Neuronal stem cell (in vitro differentiated cells): ENCODE measurements around the gene SLC25A6.
"Not testable (repeated sequence)": the region's sequence is repeated elsewhere in the genome, so short reads cannot be mapped to it uniquely, and the experiment has no call there.

Experiments used
- DNase-seq: peaks from one replicate; pipeline ENCODE4 v3.0.0-alpha.2; 2013; ENCODE audit warnings: low spot score
- H2AFZ ChIP-seq: one replicate; pipeline ENCODE4 v1.6.1; 2013; ENCODE audit warnings: mild to moderate bottlenecking, low read length, inconsistent platforms
- H2AK5ac ChIP-seq: 2 replicates; pipeline ENCODE4 v1.6.1; 2013; ENCODE audit warnings: low read depth, mild to moderate bottlenecking, inconsistent platforms, low read length, moderate library complexity, mixed read lengths
- H2BK120ac ChIP-seq: 2 replicates; pipeline ENCODE4 v1.6.1; 2013; ENCODE audit warnings: low read depth, mild to moderate bottlenecking, inconsistent platforms, low read length, moderate library complexity, mixed read lengths
- H2BK12ac ChIP-seq: one replicate; pipeline ENCODE4 v1.6.1; 2013; ENCODE audit warnings: low read length, inconsistent platforms
- H2BK15ac ChIP-seq: 2 replicates; pipeline ENCODE4 v1.6.1; 2013; ENCODE audit warnings: mild to moderate bottlenecking, low read length, inconsistent platforms, mixed read lengths
- H2BK5ac ChIP-seq: one replicate; pipeline ENCODE4 v1.6.1; 2013; ENCODE audit warnings: inconsistent platforms, mild to moderate bottlenecking, low read length, moderate library complexity
- H3K14ac ChIP-seq: one replicate; pipeline ENCODE4 v1.6.1; 2013; ENCODE audit warnings: low read length, inconsistent platforms
- H3K18ac ChIP-seq: 2 replicates; pipeline ENCODE4 v1.6.1; 2013; ENCODE audit warnings: low read length, inconsistent platforms
- H3K23ac ChIP-seq: 2 replicates; pipeline ENCODE4 v1.6.1; 2013; ENCODE audit warnings: low read depth, mild to moderate bottlenecking, mixed read lengths, low read length, inconsistent platforms; ENCODE audit not compliant: poor library complexity
- H3K27ac ChIP-seq: replicated peaks from 3 replicates; pipeline ENCODE4 v1.5.1; 2013; ENCODE audit warnings: low read length, inconsistent platforms
- H3K27me3 ChIP-seq, 3 experiments: 2 replicates each; pipeline ENCODE4 v1.6.1; 2013; ENCODE audit warnings: low read length in 3 of 3, mild to moderate bottlenecking in 2 of 3, inconsistent platforms in 1 of 3, low read depth in 1 of 3, mixed read lengths in 1 of 3, moderate library complexity in 1 of 3; ENCODE audit not compliant: control insufficient read depth in 3 of 3, insufficient read depth in 3 of 3
- H3K36me3 ChIP-seq, 2 donors: replicated peaks in 1 of 2; 2 replicates each; pipeline ENCODE4 v1.6.1; 2013; ENCODE audit warnings: low read length in 2 of 2; ENCODE audit not compliant: control insufficient read depth in 2 of 2, insufficient read depth in 2 of 2
- H3K4ac ChIP-seq: 2 replicates; pipeline ENCODE4 v1.6.1; 2013; ENCODE audit warnings: inconsistent platforms, mild to moderate bottlenecking, low read length, moderate library complexity
- H3K4me1 ChIP-seq, 2 donors: 1 replicate in 1 of 2; 2 replicates in 1 of 2; pipeline ENCODE4 v1.6.1; 2013; ENCODE audit warnings: low read length in 2 of 2, low read depth in 1 of 2; ENCODE audit not compliant: control insufficient read depth in 2 of 2, insufficient read depth in 1 of 2
- H3K4me2 ChIP-seq: one replicate; pipeline ENCODE4 v1.6.1; 2013; ENCODE audit warnings: mild to moderate bottlenecking, low read length, inconsistent platforms; ENCODE audit not compliant: insufficient read depth, poor library complexity, severe bottlenecking
- H3K4me3 ChIP-seq, 2 donors: 2 replicates each; pipeline ENCODE4 v1.5.1; 2013; ENCODE audit warnings: low read length in 2 of 2, mild to moderate bottlenecking in 2 of 2, inconsistent platforms in 1 of 2, moderate library complexity in 1 of 2
- H3K79me1 ChIP-seq: one replicate; pipeline ENCODE4 v1.6.1; 2013; ENCODE audit warnings: low read depth, mild to moderate bottlenecking, inconsistent platforms, low read length, moderate library complexity
- H3K9ac ChIP-seq: one replicate; pipeline ENCODE4 v1.6.1; 2013; ENCODE audit warnings: mild to moderate bottlenecking, low read depth, low read length, inconsistent platforms; ENCODE audit not compliant: poor library complexity
- H3K9me3 ChIP-seq, 2 donors: replicated peaks in 1 of 2; 2 replicates each; pipeline versions ENCODE3 to v1.6.1; 2013; ENCODE audit warnings: low read length in 2 of 2, mild to moderate bottlenecking in 2 of 2, inconsistent platforms in 1 of 2, low read depth in 1 of 2, mixed read lengths in 1 of 2, moderate library complexity in 1 of 2; ENCODE audit not compliant: control insufficient read depth in 2 of 2, insufficient read depth in 1 of 2
- H4K8ac ChIP-seq: one replicate; pipeline ENCODE4 v1.6.1; 2013; ENCODE audit warnings: low read depth, mild to moderate bottlenecking, inconsistent platforms, low read length, moderate library complexity
- H4K91ac ChIP-seq: one replicate; pipeline ENCODE4 v1.6.1; 2013; ENCODE audit warnings: low read length, low read depth, mild to moderate bottlenecking, inconsistent platforms; ENCODE audit not compliant: poor library complexity
- WGBS, 2 donors: extraction: QIAGEN DNeasy Blood & Tissue Kit; methylation state at CpG; one replicate each; pipeline ENCODE4 v1.1.7; 2013; ENCODE audit warnings: missing lambda C conversion rate in 2 of 2, mixed read lengths in 1 of 2; ENCODE audit not compliant: insufficient read length in 2 of 2, insufficient replicate concordance in 1 of 2; ENCODE audit errors: extremely low coverage in 2 of 2; 5-methylcytosine and 5-hydroxymethylcytosine counted together

Gene SLC25A6

GRCh38 chrX:1403867-1404266 lies 12.0 kb upstream of the SLC25A6 start:
- not testable (repeated sequence) for H3K79me1 ChIP-seq, H3K14ac ChIP-seq, H4K8ac ChIP-seq, H3K27ac ChIP-seq, DNase-seq, H2BK5ac ChIP-seq, H3K18ac ChIP-seq, H3K23ac ChIP-seq, H3K9ac ChIP-seq, H2BK120ac ChIP-seq, H3K4me1 ChIP-seq, H2BK15ac ChIP-seq, H2AFZ ChIP-seq, H2BK12ac ChIP-seq, H3K4ac ChIP-seq, H3K27me3 ChIP-seq, H3K9me3 ChIP-seq, H3K4me2 ChIP-seq, H2AK5ac ChIP-seq
- peak overlapping the region in 1 of 2 donors; percentile 19 for H3K4me3 ChIP-seq
- H3K36me3 ChIP-seq = peaks cover 59 to 79% of the 10 kb centered on the region in 2 donors
- WGBS, 2 donors = 100% methylated on average over 1 of the region's 3 CpGs
- H4K91ac ChIP-seq = peak overlapping the region; percentile 6

GRCh38 chrX:1403228-1403627 lies 11.3 kb upstream of the SLC25A6 start:
- Histone ChIP-seq H3K36me3 (peaks cover 59 to 83% of the 10 kb centered on the region in 2 donors), H3K4ac (no peak overlapping the region), H2BK15ac (no peak overlapping the region), H3K79me1 (peaks cover 6% of the 10 kb centered on the region), H3K9me3 (peaks cover 4 to 7% of the 10 kb centered on the region in 2 donors), H3K4me1 (no peaks in the 10 kb centered on the region), H2AK5ac (no peak overlapping the region), H3K18ac (no peak overlapping the region), H3K4me3 (no peak overlapping the region), H3K23ac (no peak overlapping the region), H4K91ac (no peak overlapping the region), H2AFZ (no peak overlapping the region), H3K14ac (peak overlapping the region; percentile 56), H2BK12ac (no peak overlapping the region), H2BK120ac (no peak overlapping the region), H3K4me2 (no peak overlapping the region), H3K27me3 (no peaks in the 10 kb centered on the region), H2BK5ac (no peak overlapping the region), H3K27ac (no peak overlapping the region), H3K9ac (peak overlapping the region; percentile 55), H4K8ac (no peak overlapping the region)
- DNase-seq = no peak
- WGBS, 2 donors = no CpG with 5 or more reads among the region's 10 CpGs

GRCh38 chrX:1401611-1402430 lies 9.9 kb upstream of the SLC25A6 start:
- Histone ChIP-seq H3K4me3 (no peak overlapping the region), H3K27me3 (no peaks in the 10 kb centered on the region), H3K18ac (no peak overlapping the region), H3K36me3 (peaks cover 52 to 74% of the 10 kb centered on the region in 2 donors), H4K8ac (no peak overlapping the region), H3K4me1 (no peaks in the 10 kb centered on the region), H3K4ac (no peak overlapping the region), H3K79me1 (peaks cover 6% of the 10 kb centered on the region), H2AFZ (no peak overlapping the region), H3K9ac (peak overlapping the region; percentile 21), H2BK5ac (no peak overlapping the region), H2AK5ac (no peak overlapping the region), H4K91ac (no peak overlapping the region), H2BK120ac (no peak overlapping the region), H3K27ac (no peak overlapping the region), H3K23ac (peak overlapping the region; percentile 81), H3K9me3 (peaks cover 4 to 7% of the 10 kb centered on the region in 2 donors), H2BK12ac (no peak overlapping the region), H3K14ac (peak overlapping the region; percentile 1), H3K4me2 (no peak overlapping the region), H2BK15ac (peak overlapping the region; percentile 55)
- DNase-seq = no peak
- WGBS, 2 donors = no CpG with 5 or more reads among the region's 30 CpGs

GRCh38 chrX:1400742-1401471 lies 9.0 kb upstream of the SLC25A6 start:
- H2AFZ ChIP-seq = no peak overlapping the region
- no peak overlapping the region for H3K4ac ChIP-seq
- no peak overlapping the region for H4K8ac ChIP-seq
- DNase-seq = no peak
- peaks cover 11% of the 10 kb centered on the region for H3K79me1 ChIP-seq
- H3K14ac ChIP-seq = no peak overlapping the region
- H2BK5ac ChIP-seq = no peak overlapping the region
- H3K4me1 ChIP-seq = no peaks in the 10 kb centered on the region
- no peak overlapping the region for H2BK15ac ChIP-seq
- no peak overlapping the region for H3K27ac ChIP-seq
- peak overlapping the region; percentile 22 for H2BK12ac ChIP-seq
- WGBS, 2 donors = no CpG with 5 or more reads among the region's 27 CpGs
- H3K18ac ChIP-seq = peak overlapping the region; percentile 38
- H3K9me3 ChIP-seq = peaks cover 4 to 7% of the 10 kb centered on the region in 2 donors
- H3K4me2 ChIP-seq = no peak overlapping the region
- no peaks in the 10 kb centered on the region for H3K27me3 ChIP-seq
- no peak overlapping the region for H3K23ac ChIP-seq
- H3K9ac ChIP-seq = no peak overlapping the region
- H3K4me3 ChIP-seq = no peak overlapping the region
- peaks cover 45 to 74% of the 10 kb centered on the region in 2 donors for H3K36me3 ChIP-seq
- no peak overlapping the region for H4K91ac ChIP-seq
- H2BK120ac ChIP-seq = no peak overlapping the region
- H2AK5ac ChIP-seq = no peak overlapping the region
